Jurkat, Clone E6-1 (cell line): Measurements from ENCODE around the gene CASP10.
A peak's percentile ranks its signal among the peaks of the same experiment; 100 is the strongest.

Source experiments
- DNase-seq: peaks from one replicate; pipeline ENCODE4 v3.0.0-alpha.2; 2011; ENCODE audit warnings: low read depth, low spot score
- H3K4me3 ChIP-seq: 2 replicates; pipeline ENCODE4 v1.5.1; 2011; ENCODE audit warnings: mild to moderate bottlenecking, low read length, control low read depth, moderate library complexity

Gene CASP10

DNA sequence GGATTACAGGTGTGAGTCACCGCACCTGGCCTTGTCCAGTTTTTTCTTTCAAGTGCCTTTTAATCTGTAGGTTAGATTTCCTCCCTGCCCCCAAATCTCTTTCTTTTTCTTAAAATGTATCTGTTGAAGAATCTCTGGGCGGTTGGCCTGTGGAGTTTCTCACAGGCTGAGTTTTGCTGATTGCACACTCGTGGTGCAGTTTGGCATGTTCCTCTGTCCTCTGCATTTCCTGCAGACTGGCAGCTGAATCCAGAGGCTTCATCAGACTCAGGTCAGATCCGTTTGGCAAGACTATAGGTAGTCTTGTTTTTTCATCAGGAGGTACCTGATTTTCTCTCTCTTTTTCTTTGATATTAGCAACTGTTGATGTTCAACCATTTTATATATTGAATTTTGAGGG is 5.5 kb downstream of the CASP10 start:
- no peak for DNase-seq
- no peak overlapping the region for H3K4me3 ChIP-seq

DNA sequence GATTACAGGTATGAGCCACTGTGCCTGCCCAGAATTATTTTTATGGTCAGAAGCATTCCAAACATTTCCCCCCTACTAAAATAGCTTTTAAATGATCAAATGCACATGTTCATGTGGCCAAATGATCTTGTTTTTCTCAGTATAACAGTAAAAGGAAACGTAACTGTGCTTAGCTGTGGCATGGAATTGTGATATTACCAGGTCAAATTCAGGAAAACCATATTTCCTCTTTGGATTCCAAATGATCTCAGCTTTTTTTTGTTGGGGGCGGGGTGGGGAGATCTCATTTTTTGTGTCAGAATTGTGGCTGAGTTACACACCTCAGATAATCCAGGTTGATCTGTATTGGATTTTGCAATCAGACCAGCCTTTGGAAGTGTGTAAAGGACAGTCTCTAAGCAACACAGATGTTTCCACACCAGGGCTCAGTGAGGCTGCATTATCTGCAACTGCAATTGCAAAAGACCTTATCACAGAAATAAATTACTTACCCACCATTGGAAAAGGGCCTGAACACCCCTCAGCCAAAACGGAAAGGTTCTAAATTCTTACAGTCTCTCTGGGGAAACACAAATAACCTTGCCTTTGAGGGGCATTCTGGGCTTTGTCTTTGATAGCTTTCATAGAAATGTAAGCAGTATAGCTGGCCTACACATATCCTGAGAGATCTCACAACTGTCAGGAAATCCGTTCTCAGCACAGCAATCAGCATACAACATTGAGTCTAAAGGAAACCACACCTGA is 8.4 kb downstream of the CASP10 start:
- peak overlapping the region; percentile 23 for H3K4me3 ChIP-seq
- peak; percentile 91 for DNase-seq

DNA sequence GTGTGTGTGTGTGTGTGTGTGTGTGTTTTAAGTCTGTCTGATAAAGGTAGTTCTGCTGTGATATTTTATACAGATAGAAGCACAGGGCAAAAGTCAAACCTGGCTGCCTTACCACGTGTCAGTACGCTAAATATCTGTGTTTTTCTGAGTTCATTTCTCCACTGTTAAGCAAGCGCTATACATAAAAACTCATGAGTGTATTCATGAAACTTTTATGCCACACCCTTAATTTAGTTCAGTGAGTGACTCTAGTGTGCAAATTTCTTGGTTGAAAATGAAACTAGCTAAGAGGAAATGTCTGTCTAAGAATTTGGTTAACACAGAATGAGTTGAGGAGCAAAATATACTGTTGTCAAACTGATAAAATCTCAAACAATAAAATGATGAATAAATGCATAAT is 11.2 kb downstream of the CASP10 start:
- no peak overlapping the region for H3K4me3 ChIP-seq
- DNase-seq: no peak

DNA sequence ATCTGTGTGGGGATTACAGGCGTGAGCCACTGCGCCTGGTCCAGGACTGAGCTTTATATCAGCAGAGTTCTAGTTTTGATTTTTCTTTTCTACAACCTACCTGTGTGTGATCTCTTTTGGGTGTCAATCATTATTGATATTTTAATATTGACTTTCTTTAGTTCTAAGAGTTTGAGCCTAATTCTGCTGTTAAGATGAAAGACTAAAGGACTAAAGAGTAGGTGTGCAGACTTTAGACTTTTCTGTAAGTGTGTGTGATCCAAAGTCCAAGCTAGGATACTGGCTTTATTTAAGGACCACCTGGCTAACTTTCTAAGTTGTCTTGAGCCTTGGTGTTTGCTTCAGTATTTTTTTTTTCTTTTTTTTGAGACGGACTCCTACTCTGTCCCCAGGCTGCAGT is 12.4 kb downstream of the CASP10 start:
- no peak overlapping the region for H3K4me3 ChIP-seq
- no peak for DNase-seq

DNA sequence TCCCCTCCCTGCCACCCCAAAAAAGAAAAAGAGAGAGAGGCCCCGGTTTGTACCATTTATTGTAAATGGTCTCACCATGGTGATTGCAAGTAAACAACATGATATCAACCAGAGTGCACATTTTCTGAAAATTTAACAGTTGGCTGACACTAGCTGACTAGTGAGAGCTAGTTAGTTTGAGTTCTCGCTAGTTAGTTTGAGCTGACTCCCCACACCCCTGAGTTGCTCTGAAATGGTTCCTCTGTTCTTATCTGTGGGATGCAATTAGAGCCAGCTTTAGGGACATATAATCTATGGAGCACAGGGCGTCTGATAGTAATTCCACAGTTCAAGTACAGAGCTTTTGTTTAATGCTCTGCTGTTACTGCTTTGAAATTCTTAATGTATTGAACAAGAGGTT is 13.1 kb downstream of the CASP10 start:
- H3K4me3 ChIP-seq: no peak overlapping the region
- no peak for DNase-seq

DNA sequence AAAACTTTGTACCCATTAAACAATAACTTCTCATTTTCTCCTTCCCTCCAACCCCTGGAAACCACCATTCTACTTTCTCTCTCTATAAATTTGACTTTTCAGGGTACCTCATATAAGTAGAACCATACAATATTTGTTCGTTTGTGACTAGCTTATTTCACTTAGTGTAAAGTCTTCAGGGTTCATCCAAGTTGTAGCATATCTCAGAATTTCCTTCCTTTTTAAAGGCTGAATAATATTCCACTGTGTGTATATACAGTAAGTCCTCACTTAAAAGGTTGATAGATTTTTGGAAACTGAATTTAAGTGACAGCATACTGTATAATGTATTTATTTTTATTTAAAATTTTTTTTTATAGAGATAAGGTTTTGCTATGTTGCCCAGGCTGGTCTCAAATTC is 13.9 kb downstream of the CASP10 start:
- DNase-seq: no peak
- no peak overlapping the region for H3K4me3 ChIP-seq

DNA sequence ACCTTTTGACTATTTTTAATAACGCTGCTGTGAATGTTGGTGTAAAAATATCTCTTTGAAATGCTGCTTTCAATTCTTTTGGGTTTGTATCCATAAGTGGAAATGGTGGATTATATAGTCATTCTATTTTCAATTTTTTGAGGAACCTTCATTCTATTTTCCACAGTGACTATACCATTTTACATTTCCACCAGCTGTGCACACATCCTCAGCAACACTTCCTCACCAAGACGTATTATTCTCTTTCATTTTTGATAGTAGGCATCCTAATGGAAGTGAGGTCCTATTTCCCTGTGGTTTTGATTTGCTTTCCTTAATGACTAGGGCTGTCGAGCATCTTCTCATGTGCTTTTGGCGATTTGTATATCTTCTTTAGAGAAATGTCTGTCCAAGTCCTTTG is 14.8 kb downstream of the CASP10 start:
- DNase-seq: no peak
- no peak overlapping the region for H3K4me3 ChIP-seq

DNA sequence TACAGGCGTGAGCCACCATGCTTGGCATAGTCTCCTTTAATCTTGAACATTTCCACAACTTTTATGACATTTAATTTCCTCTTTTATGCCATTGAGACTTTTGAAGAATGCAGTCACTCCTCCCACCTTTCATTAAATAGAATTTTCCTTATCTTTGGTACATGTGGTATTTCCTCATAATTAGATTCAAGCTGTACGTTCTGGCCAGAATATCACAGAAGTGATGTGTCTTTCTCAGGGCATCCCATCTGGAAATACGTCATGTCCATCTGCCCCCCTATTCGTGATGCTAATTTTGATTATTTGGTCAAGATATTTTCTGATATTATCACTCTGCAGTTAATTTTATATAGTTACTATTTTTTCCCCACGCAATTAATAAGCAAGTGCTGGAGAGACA is 16.9 kb downstream of the CASP10 start:
- H3K4me3 ChIP-seq: no peak overlapping the region
- no peak for DNase-seq

DNA sequence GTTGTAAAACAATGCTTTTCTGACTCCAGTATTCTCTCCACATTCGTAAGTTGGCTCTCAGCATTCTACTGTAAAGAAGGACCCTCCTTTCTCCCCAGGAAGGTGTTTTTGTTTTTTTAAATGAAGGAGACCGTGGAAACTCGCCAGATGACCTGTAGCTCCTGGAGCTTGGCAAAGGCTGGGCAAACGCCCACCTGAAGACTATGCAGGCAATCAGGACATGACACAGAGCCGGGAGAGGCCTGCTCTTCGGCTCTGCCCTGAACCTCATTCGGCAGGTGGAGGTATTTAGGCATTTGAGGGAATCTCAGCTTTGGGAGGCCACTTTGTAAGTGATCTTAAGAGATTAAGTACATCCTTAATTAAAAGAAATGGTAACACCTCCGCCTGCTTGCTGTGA is 17.4 kb downstream of the CASP10 start:
- DNase-seq: no peak
- H3K4me3 ChIP-seq: no peak overlapping the region

DNA sequence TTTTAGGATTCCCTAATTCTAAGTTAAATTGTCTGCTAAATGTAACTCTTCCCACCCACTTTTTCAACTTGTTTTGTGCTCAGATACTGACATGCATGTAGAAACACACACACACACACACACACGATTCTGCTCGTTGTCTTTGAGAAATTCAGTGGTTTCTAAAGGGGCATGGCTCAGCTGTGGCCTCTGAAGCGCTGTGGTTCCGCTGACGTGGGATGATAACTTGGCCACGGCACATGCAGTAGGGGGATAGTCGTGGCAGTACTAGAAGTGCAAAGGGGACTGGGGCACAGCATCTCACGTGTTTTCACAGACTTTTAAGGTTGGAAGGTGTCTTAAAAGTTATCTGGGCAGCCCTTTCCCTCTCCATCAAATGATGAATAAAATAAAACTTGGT is 18.4 kb downstream of the CASP10 start:
- DNase-seq: no peak
- H3K4me3 ChIP-seq: no peak overlapping the region

DNA sequence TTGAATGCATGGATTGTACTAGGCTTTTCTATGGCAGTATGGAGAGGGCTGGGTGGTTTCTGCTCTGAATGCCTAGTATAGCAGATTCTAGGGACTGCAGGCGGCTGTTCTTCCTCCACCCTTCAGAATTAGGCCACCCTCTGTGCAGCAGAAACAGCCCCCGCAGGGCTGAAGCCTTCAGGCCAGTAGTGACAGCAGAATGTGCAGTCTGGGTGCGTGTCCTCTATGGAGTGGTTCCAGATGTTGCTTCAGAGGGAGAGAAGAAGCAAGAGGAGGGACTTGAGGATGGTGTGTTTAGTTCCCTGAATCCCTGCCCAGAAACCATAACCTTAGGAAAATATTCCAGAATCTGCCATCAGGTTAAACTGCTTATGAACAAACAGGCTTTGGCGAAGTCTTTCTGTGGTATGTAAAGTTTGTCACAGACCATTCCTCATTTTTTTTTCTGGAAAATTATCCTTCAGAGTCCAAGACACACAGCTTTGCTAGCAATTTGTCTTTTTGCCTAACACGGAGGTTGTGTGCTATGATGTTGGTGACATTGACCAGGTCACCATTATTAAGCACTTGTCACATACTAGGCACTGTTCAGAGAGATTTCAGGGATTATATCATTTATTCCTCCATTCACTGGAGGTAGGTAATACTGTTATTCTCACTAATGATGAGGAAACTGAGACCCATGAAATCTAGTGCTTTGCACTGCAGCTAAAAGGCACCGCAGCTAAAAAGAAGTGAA is 21.1 kb downstream of the CASP10 start:
- no peak for DNase-seq
- H3K4me3 ChIP-seq: no peak overlapping the region

DNA sequence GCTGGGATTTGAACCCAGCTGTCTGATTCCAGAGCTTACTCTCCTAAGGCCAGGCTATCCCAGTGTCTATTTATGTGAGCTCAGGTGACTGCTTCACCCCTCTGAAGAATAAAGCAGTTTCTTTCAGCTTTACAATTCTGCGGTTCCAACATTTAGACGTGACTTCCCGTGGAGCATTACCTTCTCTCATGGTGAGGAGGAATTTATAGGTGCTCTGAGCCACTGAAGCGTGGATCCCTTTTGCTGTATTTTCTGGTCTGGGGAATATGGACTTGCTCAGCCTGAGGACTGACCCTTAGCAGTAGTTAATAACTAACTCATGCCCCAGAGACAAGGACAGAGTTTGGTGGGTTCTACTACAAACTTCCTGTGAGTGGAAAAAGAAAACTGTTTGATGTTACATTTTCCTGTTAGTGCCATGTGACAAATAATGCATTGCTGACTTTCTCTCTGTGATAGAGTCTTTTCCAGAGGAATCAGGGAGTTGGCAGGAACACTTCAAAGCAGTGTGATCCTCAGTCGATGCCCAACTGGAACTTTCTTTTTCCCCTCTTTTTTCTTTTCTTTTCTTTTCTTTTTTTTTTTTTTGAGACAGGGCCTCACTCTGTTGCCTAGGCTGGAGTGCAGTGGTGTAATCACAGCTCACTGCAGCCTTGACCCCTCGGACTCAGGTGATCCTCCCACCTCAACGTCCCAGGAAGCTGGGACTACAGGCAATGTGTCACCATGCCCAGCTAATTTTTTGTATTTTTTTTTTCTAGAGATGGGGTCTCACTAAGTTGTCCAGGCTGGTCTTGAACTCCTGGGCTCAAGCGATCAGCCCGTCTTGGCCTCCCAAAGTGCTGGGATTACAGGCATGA is 21.9 kb downstream of the CASP10 start:
- H3K4me3 ChIP-seq: no peak overlapping the region
- DNase-seq: no peak

DNA sequence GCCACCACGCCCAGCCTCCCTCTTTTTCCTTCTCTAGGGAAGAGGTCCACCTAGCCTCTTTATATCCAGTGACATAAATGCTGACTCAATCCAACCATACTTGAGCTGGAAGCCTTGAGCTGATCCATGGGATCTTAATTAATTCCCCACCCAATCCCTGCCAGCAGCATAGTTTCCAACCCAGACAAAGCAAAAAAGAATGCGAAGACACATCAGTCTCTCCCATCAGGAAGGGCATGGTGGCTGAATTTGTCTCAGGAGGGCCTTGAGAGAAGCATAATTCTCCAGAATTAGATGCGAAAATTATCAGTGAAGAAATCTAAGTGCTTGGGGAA is 22.5 kb downstream of the CASP10 start:
- no peak overlapping the region for H3K4me3 ChIP-seq
- DNase-seq: no peak

DNA sequence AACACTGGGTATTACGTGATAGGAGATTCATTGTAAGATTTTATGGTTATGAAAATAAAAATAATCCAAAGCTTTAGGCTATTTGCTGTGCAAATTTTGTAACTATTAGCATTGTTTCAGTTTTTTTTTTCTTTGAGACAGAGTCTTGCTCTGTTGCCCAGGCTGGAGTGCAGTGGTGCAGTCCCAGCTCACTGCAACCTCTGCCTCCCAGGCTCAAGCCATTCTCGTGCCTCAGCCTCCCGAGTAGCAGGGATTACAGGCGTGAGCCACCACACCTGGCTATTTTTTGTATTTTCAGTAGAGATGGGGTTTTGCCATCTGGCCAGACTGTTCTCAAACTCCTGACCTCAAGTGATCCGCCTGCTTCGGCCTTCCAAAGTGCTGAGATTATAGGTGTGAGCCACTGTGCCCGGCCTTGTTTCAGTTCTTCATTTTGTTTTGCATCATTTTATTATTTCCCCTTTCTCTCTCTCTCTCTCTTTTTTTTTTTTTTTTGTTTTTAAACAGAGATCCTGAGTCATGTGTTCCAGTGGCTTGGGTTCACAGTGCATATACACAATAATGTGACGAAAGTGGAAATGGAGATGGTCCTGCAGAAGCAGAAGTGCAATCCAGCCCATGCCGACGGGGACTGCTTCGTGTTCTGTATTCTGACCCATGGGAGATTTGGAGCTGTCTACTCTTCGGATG is 25.8 kb downstream of the CASP10 start:
- DNase-seq: no peak
- no peak overlapping the region for H3K4me3 ChIP-seq

DNA sequence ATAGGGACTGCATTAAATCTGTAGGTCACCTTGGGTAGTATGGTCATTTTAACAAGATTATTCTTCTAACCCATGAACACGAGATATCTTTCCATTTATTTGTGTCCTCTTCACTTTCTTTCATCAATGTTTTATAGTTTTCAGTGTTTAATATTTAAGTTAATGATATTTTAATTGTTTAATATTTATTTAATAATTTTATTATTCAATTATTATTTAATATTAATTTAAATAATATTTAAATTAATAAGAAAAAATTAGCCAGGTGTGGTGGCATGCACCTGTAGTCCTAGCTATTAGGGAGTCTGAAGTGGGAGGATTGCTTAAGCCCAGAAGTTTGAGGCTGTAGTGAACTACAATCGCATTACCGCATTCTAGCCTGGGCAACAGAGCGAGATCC is 33.0 kb downstream of the CASP10 start:
- H3K4me3 ChIP-seq: no peak overlapping the region
- DNase-seq: no peak

DNA sequence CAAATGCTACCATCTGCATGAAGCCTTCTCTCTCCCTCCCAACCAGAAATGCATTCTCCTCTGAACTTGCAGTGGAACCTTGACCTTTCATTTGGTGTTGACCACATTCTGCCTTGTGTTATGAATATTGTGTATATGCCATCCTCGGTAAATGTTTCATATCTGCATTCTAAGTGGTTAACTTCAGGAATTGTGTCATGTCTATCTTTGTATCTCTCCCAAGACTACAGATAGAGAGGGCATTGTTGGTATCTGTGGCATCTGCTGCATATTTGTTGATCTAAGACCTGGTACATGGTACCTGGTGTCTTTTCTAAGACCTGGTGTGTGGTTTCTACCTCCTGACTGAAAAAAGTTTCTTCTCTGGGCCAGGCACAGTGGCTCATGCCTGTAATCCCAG is 34.0 kb downstream of the CASP10 start:
- no peak overlapping the region for H3K4me3 ChIP-seq

DNA sequence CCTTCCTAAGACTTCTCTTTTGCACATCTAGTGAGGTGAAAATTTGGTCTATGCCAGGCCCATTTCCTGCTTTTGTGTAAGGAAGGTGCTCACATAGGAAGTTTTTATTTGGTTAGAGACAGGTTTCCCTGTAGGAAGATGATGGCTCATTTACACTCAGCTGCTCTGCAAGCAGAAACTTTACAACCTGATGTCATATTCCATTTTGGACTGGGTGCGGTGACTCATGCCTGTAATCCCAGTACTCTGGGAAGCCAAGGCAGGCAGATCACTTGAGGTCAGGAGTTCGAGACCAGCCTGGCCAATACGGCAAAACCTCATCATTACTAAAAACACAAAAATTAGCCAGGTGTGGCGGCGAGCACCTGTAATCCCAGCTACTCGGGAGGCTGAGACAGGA is 35.8 kb downstream of the CASP10 start:
- no peak for DNase-seq
- no peak overlapping the region for H3K4me3 ChIP-seq

More for the DNA sequence above, 34.0 kb downstream of the CASP10 start:
- DNase-seq: no peak

DNA sequence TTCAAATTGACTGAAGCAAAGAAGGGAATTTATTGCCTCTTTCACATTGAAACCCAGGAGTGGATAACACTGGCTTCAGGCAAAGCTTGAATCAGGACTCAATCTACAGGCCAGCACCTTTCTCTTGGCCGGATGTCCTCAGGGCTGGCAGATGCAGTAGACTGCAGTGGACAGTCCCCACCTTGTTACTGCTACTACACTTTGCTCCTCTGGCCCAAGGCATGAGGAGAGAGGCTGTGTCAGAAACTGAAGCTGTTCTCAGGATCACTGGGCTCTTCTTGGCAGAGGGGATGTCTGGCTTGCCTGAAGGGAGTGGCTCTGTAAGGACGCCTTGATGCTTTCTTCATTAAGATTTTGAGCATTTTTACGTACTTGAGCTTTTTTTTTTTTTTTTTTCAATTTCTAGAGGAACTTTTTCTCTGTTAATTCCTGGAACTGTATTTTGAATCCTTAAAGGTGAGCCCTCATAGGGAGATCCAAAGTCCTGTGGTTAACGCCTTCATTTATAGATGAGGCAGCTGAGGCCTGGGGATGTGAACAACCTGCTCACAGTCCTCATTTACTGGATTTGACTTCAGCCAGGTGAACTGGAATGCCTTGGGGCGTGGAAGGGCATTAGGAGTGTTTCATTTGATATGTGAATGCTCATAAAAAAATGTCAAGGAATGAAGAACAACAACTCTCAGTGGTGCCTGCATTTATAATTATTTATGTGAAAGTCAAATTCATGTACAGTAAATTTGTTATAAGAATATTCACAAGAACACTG is 36.6 kb downstream of the CASP10 start:
- no peak for DNase-seq
- no peak overlapping the region for H3K4me3 ChIP-seq

DNA sequence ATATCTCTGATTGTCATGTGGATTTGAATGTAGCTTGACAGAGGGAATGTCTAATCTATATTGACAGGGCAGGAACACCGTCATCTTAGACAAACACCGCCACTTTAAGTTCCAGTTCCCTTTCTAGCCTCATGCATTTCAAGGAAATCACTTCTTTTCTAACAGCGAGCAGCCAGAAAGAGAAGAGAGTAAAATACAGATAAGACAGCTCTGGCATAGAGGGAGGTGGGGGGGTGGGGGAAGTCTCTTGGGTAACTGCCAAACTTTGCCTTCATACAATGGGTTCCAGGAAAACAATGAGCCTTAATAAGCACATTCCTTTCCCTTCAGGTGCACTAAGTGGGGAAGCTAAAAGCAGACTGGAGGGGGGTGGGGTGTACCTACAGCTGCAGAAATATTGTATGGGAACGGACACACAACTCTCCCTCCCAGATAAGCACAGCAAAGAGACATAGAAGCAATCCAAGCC is 37.2 kb downstream of the CASP10 start:
- no peak overlapping the region for H3K4me3 ChIP-seq
- no peak for DNase-seq
